Hematopoietic multipotent progenitor cell treated with erythropoietin and hydrocortisone succinate and interleukin-3 and kit ligand, for 15 days (in vitro differentiated cells): ENCODE data around the gene LY6G6F.
"Not testable (repeated sequence)": the region's sequence is repeated elsewhere in the genome, so short reads cannot be mapped to it uniquely, and the experiment has no call there.

Experiments
- DNase-seq: peaks from one replicate; pipeline ENCODE4 v3.0.0-alpha.2; 2015; ENCODE audit warnings: low spot score

LY6G6F gene

GRCh38 chr6:31702819-31703716 lies 3.6 kb upstream of the LY6G6F start, which contains the start of gene ABHD16A:
TSS of gene ABHD16A (minus strand) at chr6:31703324. CDS start at chr6:31703281, 43 bp downstream.
- peak; percentile 98 for DNase-seq

- DNase-seq = no peak
Observed at GRCh38 chr6:31705931-31706330, 735 bp upstream of the LY6G6F start.

- DNase-seq = no peak
Observed at GRCh38 chr6:31707701-31708100, 1.0 kb downstream of the LY6G6F start.

GRCh38 chr6:31708224-31708623 lies 1.6 kb downstream of the LY6G6F start:
- no peak for DNase-seq

- not testable (repeated sequence) for DNase-seq
Observed at GRCh38 chr6:31709157-31709556, 2.5 kb downstream of the LY6G6F start.

GRCh38 chr6:31710523-31711219 lies 4.0 kb downstream of the LY6G6F start:
- no peak for DNase-seq

GRCh38 chr6:31711233-31711632 lies 4.6 kb downstream of the LY6G6F start:
- DNase-seq = peak; percentile 65

- DNase-seq = peak; percentile 47
Observed at GRCh38 chr6:31712296-31712695, 5.6 kb downstream of the LY6G6F start.

- DNase-seq = no peak
Observed at GRCh38 chr6:31713465-31713864, 6.8 kb downstream of the LY6G6F start.

GRCh38 chr6:31713991-31714684 lies 7.5 kb downstream of the LY6G6F start:
- no peak for DNase-seq

GRCh38 chr6:31715022-31715958 lies 8.6 kb downstream of the LY6G6F start, which contains the start of gene LY6G6D:
TSS of gene LY6G6D (plus strand) at chr6:31715348. CDS start at chr6:31715356, 8 bp downstream.
- no peak for DNase-seq

- DNase-seq = no peak
Observed at GRCh38 chr6:31717499-31718222, 11.0 kb downstream of the LY6G6F start.

- DNase-seq = no peak
Observed at GRCh38 chr6:31718265-31718664, 11.6 kb downstream of the LY6G6F start.

- no peak for DNase-seq
Observed at GRCh38 chr6:31719001-31719400, 12.3 kb downstream of the LY6G6F start.

- DNase-seq = no peak
Observed at GRCh38 chr6:31720196-31720770, 13.6 kb downstream of the LY6G6F start.

- no peak for DNase-seq
Observed at GRCh38 chr6:31721351-31722020, 14.8 kb downstream of the LY6G6F start, which contains the start of gene LY6G6C. TSS of gene LY6G6C (minus strand) at chr6:31721746. CDS start at chr6:31721679, 67 bp downstream.

GRCh38 chr6:31722173-31722572 lies 15.5 kb downstream of the LY6G6F start:
- DNase-seq = no peak

- DNase-seq = no peak
Observed at GRCh38 chr6:31723245-31723979, 16.7 kb downstream of the LY6G6F start, which contains the start of gene MPIG6B. TSS of gene MPIG6B (plus strand) at chr6:31723373. CDS start at chr6:31723384, 11 bp downstream.
